OCI-LY3 (cell line): ENCODE measurements around the gene SEMA5B.

Source experiments
- EZH2phosphoT487 ChIP-seq: fragments of 200-600 bp; shearing (Covaris generic); IDR thresholded peaks from 2 replicates; pipeline ENCODE4 v1.6.1; 2018; ENCODE audit warnings: antibody characterized with exemption, mixed run types, low read depth
- TF ChIP-seq, protein P1 (sequence below): fragments of 200-600, 300-600 bp; sonication (generic); IDR thresholded peaks from 2 replicates; pipeline ENCODE4 v1.5.1; 2014; ENCODE audit warnings: antibody characterized with exemption, low read length, low read depth

DNA sequence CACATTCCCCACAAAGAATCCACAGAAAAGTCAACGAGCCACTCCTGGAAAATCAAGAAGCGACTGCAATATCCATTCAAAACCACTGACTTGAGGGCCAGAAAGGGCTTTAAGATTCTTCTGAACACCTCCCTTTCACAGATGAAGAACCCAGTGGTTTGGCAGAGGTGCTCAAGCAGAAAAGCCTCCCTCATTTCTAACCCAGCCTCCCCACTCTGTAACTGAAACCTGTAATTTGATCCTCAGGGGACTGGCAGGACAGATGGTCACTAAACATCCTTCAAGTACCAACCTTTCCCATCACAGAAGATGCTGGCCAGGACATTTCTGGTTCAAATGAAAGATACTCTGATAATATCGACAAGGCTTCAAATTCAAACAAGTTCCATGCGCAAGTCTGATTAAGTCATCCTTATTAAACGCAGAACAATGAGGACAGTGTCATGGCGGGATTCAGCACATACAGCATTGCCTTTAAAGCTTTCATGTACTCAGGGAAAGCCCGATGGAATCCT lies 5.5 kb downstream of the SEMA5B start:
- no peak for TF ChIP-seq EZH2phosphoT487
- TF ChIP-seq, protein P1, sequence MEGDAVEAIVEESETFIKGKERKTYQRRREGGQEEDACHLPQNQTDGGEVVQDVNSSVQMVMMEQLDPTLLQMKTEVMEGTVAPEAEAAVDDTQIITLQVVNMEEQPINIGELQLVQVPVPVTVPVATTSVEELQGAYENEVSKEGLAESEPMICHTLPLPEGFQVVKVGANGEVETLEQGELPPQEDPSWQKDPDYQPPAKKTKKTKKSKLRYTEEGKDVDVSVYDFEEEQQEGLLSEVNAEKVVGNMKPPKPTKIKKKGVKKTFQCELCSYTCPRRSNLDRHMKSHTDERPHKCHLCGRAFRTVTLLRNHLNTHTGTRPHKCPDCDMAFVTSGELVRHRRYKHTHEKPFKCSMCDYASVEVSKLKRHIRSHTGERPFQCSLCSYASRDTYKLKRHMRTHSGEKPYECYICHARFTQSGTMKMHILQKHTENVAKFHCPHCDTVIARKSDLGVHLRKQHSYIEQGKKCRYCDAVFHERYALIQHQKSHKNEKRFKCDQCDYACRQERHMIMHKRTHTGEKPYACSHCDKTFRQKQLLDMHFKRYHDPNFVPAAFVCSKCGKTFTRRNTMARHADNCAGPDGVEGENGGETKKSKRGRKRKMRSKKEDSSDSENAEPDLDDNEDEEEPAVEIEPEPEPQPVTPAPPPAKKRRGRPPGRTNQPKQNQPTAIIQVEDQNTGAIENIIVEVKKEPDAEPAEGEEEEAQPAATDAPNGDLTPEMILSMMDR: no peak
